Lower leg skin (tissue), 3 donors: ENCODE measurements around the gene MAP3K14.

Experiments used
- POLR2A ChIP-seq, 2 donors: fragments of 450-650 bp; IDR thresholded peaks; one replicate each; pipeline ENCODE4 v1.6.1; 2016 to 2017; ENCODE audit warnings: antibody characterized with exemption in 2 of 2, mild to moderate bottlenecking in 1 of 2, moderate library complexity in 1 of 2
- TF ChIP-seq, protein P1 (sequence below), 3 donors: fragments of 450-650 bp; IDR thresholded peaks; one replicate each; pipeline ENCODE4 v1.5.1; 2016; ENCODE audit warnings: antibody characterized with exemption in 3 of 3, mild to moderate bottlenecking in 3 of 3, moderate library complexity in 2 of 3

DNA sequence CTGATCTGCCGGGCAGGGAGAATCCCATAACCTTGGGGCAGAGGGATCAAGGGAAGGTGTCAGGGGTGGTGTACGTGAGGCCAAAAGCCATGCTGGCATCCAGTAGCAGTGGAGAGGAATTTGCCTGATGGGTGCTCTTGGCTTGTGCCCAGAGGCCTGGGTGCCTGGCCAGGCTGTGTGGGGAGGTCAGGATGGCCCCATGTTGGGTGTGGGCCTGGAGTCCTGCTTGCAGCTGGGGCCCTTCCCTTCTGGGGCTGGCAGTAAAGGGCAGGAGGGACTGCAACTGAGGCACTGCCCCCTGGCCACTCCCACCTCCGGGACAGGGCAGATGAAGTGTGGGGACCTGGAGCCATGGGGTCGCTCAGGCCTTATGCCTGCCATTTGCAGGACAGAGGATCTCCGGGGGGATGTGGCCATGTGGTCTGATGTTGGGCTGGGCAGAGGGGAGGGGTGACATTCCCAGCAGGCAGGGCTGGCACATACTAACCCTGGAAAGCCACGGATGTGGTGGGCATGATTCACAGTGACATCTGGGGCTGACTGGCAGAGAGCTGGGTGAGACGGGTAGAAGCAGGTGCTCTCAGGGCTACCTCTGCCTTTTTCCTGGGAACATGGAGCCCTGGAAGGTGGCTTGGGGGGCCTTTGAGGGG, 91.6 kb downstream of the MAP3K14 start:
- TF ChIP-seq, protein P1, sequence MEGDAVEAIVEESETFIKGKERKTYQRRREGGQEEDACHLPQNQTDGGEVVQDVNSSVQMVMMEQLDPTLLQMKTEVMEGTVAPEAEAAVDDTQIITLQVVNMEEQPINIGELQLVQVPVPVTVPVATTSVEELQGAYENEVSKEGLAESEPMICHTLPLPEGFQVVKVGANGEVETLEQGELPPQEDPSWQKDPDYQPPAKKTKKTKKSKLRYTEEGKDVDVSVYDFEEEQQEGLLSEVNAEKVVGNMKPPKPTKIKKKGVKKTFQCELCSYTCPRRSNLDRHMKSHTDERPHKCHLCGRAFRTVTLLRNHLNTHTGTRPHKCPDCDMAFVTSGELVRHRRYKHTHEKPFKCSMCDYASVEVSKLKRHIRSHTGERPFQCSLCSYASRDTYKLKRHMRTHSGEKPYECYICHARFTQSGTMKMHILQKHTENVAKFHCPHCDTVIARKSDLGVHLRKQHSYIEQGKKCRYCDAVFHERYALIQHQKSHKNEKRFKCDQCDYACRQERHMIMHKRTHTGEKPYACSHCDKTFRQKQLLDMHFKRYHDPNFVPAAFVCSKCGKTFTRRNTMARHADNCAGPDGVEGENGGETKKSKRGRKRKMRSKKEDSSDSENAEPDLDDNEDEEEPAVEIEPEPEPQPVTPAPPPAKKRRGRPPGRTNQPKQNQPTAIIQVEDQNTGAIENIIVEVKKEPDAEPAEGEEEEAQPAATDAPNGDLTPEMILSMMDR (IDR thresholded peaks at IDR 0.05) = no peak
- no peak for TF ChIP-seq POLR2A (IDR thresholded peaks at IDR 0.05)
